Measurements from ENCODE around the gene SRGAP1.

SRGAP1 gene

GRCh38 chr12:63929426-63929825 is 84.9 kb downstream of the SRGAP1 start:
- DNase-seq (ENCODE audit: low read depth) = no peak
- H3K4me3 ChIP-seq (ENCODE audit: low read depth, low read length) = no peak overlapping the region
- no peak for TF ChIP-seq CTCF (IDR thresholded peaks at IDR 0.05; ENCODE audit: insufficient read depth, low read depth, low read length, missing control alignments)

GRCh38 chr12:63930971-63931370 is 86.5 kb downstream of the SRGAP1 start:
- H3K4me3 ChIP-seq (ENCODE audit: low read depth, low read length) = no peak overlapping the region
- no peak for DNase-seq (ENCODE audit: low read depth)
- TF ChIP-seq CTCF (IDR thresholded peaks at IDR 0.05; ENCODE audit: insufficient read depth, low read depth, low read length, missing control alignments) = no peak

- no peak overlapping the region for H3K4me3 ChIP-seq (ENCODE audit: low read depth, low read length)
- no peak for DNase-seq (ENCODE audit: low read depth)
- TF ChIP-seq CTCF (IDR thresholded peaks at IDR 0.05; ENCODE audit: insufficient read depth, low read depth, low read length, missing control alignments) = no peak
Observed at GRCh38 chr12:63931703-63932102, 87.2 kb downstream of the SRGAP1 start.

GRCh38 chr12:63934936-63935335 is 90.4 kb downstream of the SRGAP1 start:
- no peak overlapping the region for H3K4me3 ChIP-seq (ENCODE audit: low read depth, low read length)
- no peak for DNase-seq (ENCODE audit: low read depth)
- TF ChIP-seq CTCF (IDR thresholded peaks at IDR 0.05; ENCODE audit: insufficient read depth, low read depth, low read length, missing control alignments) = no peak

GRCh38 chr12:63935361-63935760 is 90.9 kb downstream of the SRGAP1 start:
- no peak for TF ChIP-seq CTCF (IDR thresholded peaks at IDR 0.05; ENCODE audit: insufficient read depth, low read depth, low read length, missing control alignments)

GRCh38 chr12:63937378-63938316 is 93.1 kb downstream of the SRGAP1 start:
- DNase-seq (ENCODE audit: low read depth) = no peak
- no peak overlapping the region for H3K4me3 ChIP-seq (ENCODE audit: low read depth, low read length)

More at GRCh38 chr12:63935361-63935760, 90.9 kb downstream of the SRGAP1 start:
- no peak overlapping the region for H3K4me3 ChIP-seq (ENCODE audit: low read depth, low read length)
- no peak for DNase-seq (ENCODE audit: low read depth)

More at GRCh38 chr12:63937378-63938316, 93.1 kb downstream of the SRGAP1 start:
- TF ChIP-seq CTCF (IDR thresholded peaks at IDR 0.05; ENCODE audit: insufficient read depth, low read depth, low read length, missing control alignments) = no peak
